ENCODE measurements around the gene KLF13.
A peak's percentile ranks its signal among the peaks of the same experiment; 100 is the strongest.

KLF13 gene

GRCh38 chr15:31280831-31281216 lies 45.8 kb upstream of the KLF13 start:
- no peak for DNase-seq (ENCODE audit: low read depth)
- H3K4me3 ChIP-seq (replicated peaks; ENCODE audit: low read depth, low read length), result no peak overlapping the region
- TF ChIP-seq, protein P1, sequence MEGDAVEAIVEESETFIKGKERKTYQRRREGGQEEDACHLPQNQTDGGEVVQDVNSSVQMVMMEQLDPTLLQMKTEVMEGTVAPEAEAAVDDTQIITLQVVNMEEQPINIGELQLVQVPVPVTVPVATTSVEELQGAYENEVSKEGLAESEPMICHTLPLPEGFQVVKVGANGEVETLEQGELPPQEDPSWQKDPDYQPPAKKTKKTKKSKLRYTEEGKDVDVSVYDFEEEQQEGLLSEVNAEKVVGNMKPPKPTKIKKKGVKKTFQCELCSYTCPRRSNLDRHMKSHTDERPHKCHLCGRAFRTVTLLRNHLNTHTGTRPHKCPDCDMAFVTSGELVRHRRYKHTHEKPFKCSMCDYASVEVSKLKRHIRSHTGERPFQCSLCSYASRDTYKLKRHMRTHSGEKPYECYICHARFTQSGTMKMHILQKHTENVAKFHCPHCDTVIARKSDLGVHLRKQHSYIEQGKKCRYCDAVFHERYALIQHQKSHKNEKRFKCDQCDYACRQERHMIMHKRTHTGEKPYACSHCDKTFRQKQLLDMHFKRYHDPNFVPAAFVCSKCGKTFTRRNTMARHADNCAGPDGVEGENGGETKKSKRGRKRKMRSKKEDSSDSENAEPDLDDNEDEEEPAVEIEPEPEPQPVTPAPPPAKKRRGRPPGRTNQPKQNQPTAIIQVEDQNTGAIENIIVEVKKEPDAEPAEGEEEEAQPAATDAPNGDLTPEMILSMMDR (IDR thresholded peaks at IDR 0.05; ENCODE audit: low read length, missing control alignments), result no peak

DNA sequence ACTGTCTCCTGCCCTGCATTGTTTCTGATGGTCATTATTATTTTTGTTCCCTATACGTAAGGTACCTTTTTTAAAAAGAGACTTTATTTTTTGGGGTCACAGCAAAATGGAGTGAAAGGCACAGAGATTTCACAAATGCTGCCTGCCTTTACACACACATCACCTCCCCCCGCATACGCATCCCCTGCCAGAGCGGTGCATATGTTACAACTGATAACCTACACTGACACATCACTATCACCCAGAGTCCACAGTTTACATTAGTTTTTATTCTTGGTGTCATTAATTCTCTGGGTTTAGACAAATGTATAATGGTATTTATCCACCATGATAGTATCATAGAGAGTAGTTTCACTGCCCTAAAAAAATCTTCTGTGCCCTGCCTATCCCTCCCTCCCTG lies 43.6 kb upstream of the KLF13 start:
- no peak for DNase-seq (ENCODE audit: low read depth)
- TF ChIP-seq, protein P1 (IDR thresholded peaks at IDR 0.05; ENCODE audit: low read length, missing control alignments), result no peak
- no peak overlapping the region for H3K4me3 ChIP-seq (replicated peaks; ENCODE audit: low read depth, low read length)

DNA sequence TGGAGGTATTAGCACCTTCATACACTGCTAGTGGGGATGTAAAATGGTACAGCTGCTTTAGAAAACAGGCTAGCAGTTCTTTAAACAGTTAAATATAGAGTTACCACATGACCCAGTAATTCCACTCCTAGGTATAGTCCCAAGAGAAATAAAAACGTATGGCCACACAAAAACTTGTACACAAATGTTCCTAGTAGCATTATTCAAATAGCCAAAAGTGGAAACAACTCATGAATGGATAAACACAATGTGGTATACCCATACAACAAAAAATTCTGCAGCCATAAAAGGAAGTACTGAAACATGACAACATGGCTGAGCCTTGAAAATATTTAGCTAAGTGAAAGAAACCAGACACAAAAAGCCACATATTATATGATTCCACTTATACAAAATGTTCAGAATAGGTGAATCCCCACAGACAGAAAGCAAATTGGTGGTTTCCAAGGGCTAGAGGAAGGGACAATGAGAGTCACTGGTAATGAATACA lies 40.8 kb upstream of the KLF13 start:
- TF ChIP-seq, protein P1 (IDR thresholded peaks at IDR 0.05; ENCODE audit: low read length, missing control alignments), result no peak
- H3K4me3 ChIP-seq (replicated peaks; ENCODE audit: low read depth, low read length), result no peak overlapping the region
- no peak for DNase-seq (ENCODE audit: low read depth)

- DNase-seq (ENCODE audit: low read depth), result no peak
- H3K4me3 ChIP-seq (replicated peaks; ENCODE audit: low read depth, low read length), result no peak overlapping the region
- TF ChIP-seq, protein P1 (IDR thresholded peaks at IDR 0.05; ENCODE audit: low read length, missing control alignments), result no peak
Observed at GRCh38 chr15:31291048-31291578, 35.5 kb upstream of the KLF13 start.

GRCh38 chr15:31292391-31293015 lies 34.1 kb upstream of the KLF13 start:
- DNase-seq (ENCODE audit: low read depth), result peak; percentile 16
- TF ChIP-seq, protein P1 (IDR thresholded peaks at IDR 0.05; ENCODE audit: low read length, missing control alignments), result no peak
- H3K4me3 ChIP-seq (replicated peaks; ENCODE audit: low read depth, low read length), result no peak overlapping the region

DNA sequence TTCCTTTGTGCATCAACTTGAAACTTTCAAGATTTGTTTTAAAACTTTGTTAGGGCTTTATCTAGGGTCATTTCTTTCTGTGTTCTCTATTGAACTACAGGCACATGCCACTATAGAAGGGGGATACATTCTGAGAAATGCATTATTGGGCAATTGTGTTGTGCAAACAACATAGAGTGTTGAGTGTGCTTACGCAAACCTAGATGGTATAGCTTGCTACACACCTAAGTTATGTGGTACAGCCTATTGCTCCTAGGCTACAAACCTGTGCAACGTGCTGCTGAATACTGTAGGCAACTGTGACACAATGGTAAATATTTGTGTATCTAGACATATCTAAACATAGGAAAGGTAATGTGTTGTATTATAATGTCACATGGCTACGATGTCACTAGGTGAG lies 33.0 kb upstream of the KLF13 start:
- no peak for DNase-seq (ENCODE audit: low read depth)
- TF ChIP-seq, protein P1 (IDR thresholded peaks at IDR 0.05; ENCODE audit: low read length, missing control alignments), result no peak
- no peak overlapping the region for H3K4me3 ChIP-seq (replicated peaks; ENCODE audit: low read depth, low read length)

DNA sequence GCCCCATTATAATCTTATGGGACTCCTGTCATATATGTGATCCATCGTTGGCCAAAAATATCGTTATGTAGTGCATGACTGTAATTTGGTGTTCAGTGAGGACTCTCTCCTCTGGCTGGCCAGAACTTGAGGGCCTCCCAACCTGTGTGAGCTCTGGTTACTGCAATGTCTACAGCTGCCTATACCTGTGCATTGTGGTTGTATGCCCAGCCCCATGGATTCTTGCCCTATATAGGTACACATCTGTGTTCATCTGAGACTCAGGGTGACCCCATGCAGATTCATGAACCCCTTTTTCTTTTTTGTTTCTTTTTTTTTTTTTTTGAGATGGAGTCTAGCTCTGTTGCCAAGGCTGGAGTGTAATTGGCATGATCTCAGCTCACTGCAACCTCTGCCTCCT lies 32.6 kb upstream of the KLF13 start:
- no peak for DNase-seq (ENCODE audit: low read depth)
- no peak overlapping the region for H3K4me3 ChIP-seq (replicated peaks; ENCODE audit: low read depth, low read length)
- TF ChIP-seq, protein P1 (IDR thresholded peaks at IDR 0.05; ENCODE audit: low read length, missing control alignments), result no peak

All from fibroblast of pulmonary artery (primary cell).